HG03342 (cell line): Measurements from ENCODE around the gene CCDC89.

Experiments used
- ATAC-seq: cut with Tn5 transposase; IDR thresholded peaks from one replicate; pipeline ENCODE4 v1.9.1; 2021; ENCODE audit warnings: mild to moderate bottlenecking, moderate library complexity; ENCODE audit not compliant: unreplicated experiment

CCDC89 gene

GRCh38 chr11:85685820-85686459, at the start of gene CCDC89:
Gene CCDC89, minus strand, starts transcription at chr11:85686195. Its CDS starts 65 bp downstream, at chr11:85686130.
- no peak for ATAC-seq

GRCh38 chr11:85732965-85733364, 47.0 kb upstream of the CCDC89 start:
- ATAC-seq: peak; percentile 53

- no peak for ATAC-seq
These were observed 40.4 kb upstream of the CCDC89 start for GRCh38 chr11:85726381-85726780.

- no peak for ATAC-seq
These were observed 39.7 kb upstream of the CCDC89 start for GRCh38 chr11:85725510-85726258.

GRCh38 chr11:85724748-85725465, 38.9 kb upstream of the CCDC89 start:
- ATAC-seq: no peak

- ATAC-seq: no peak
These were observed 37.1 kb upstream of the CCDC89 start for GRCh38 chr11:85723088-85723487.

- no peak for ATAC-seq
These were observed 35.2 kb upstream of the CCDC89 start for GRCh38 chr11:85721191-85721590.

- no peak for ATAC-seq
These were observed 33.2 kb upstream of the CCDC89 start for GRCh38 chr11:85718991-85719807.

GRCh38 chr11:85718126-85718943, 32.3 kb upstream of the CCDC89 start:
- ATAC-seq: no peak

- no peak for ATAC-seq
These were observed 31.4 kb upstream of the CCDC89 start for GRCh38 chr11:85717429-85717828.

- ATAC-seq: no peak
These were observed 27.0 kb upstream of the CCDC89 start for GRCh38 chr11:85712953-85713352.

GRCh38 chr11:85710917-85711316, 24.9 kb upstream of the CCDC89 start:
- no peak for ATAC-seq

- ATAC-seq: no peak
These were observed 24.1 kb upstream of the CCDC89 start for GRCh38 chr11:85709941-85710702.

GRCh38 chr11:85705800-85706199, 19.8 kb upstream of the CCDC89 start:
- no peak for ATAC-seq

- ATAC-seq: no peak
These were observed 19.0 kb upstream of the CCDC89 start for GRCh38 chr11:85704967-85705366.

GRCh38 chr11:85699957-85700741, 14.2 kb upstream of the CCDC89 start:
- ATAC-seq: peak; percentile 88

GRCh38 chr11:85698195-85698594, 12.2 kb upstream of the CCDC89 start:
- no peak for ATAC-seq

GRCh38 chr11:85697747-85698146, 11.8 kb upstream of the CCDC89 start:
- no peak for ATAC-seq

- ATAC-seq: no peak
These were observed 9.6 kb upstream of the CCDC89 start for GRCh38 chr11:85695546-85695945.
